ENCODE data around the gene AGAP1. TPM values are rescaled to one million over a fixed set of nuclear protein-coding genes. Genes with fewer than 3 reads are reported as not detected.
"Not testable (repeated sequence)": the region's sequence is repeated elsewhere in the genome, so short reads cannot be mapped to it uniquely, and the experiment has no call there.

AGAP1 gene
- total and polyA plus RNA-seq, 11 donors = 5.9 to 21.6 (median 18.9) TPM

GRCh38 chr2:236061899-236062298 is 568.1 kb downstream of the AGAP1 start:
- H3K4me3 ChIP-seq = no peak overlapping the region
- H3K27me3 ChIP-seq = no peaks in the 10 kb centered on the region
- DNase-seq (no peak), ATAC-seq (no peak)
- H3K9me3 ChIP-seq = peaks cover 0 to 13% (median 3%) of the 10 kb centered on the region in 12 donors
- 91 to 96% (median 92%) methylated on average over 12 of the region's 12 CpGs for WGBS, 4 donors
- intact Hi-C loops (cut with DNase I) = no loop called here
- peaks cover 0 to 8% (median 0%) of the 10 kb centered on the region in 9 donors for H3K36me3 ChIP-seq
- no peaks in the 10 kb centered on the region for H3K4me1 ChIP-seq
- H3K27ac ChIP-seq = no peak overlapping the region
- no peak for TF ChIP-seq POLR2A (IDR thresholded peaks at IDR 0.05)
- no peak for TF ChIP-seq CTCF (IDR thresholded peaks at IDR 0.05)

GRCh38 chr2:236062806-236063205 is 569.0 kb downstream of the AGAP1 start:
- H3K36me3 ChIP-seq; H3K27me3 ChIP-seq; ATAC-seq; H3K4me1 ChIP-seq; H3K4me3 ChIP-seq; H3K27ac ChIP-seq; DNase-seq; intact Hi-C loops (cut with DNase I): not testable (repeated sequence)
- peaks cover 0 to 11% (median 2%) of the 10 kb centered on the region in 12 donors for H3K9me3 ChIP-seq
- WGBS, 4 donors = 97 to 100% (median 98%) methylated on average over 5 of the region's 5 CpGs

- TF ChIP-seq CTCF (IDR thresholded peaks at IDR 0.05) (no peak), POLR2A (IDR thresholded peaks at IDR 0.05) (no peak)
- ATAC-seq = peak in 1 of 4 donors; percentile 34
- no peak for DNase-seq
- Histone ChIP-seq H3K9me3 (no peaks in the 10 kb centered on the region), H3K27ac (no peak overlapping the region), H3K36me3 (no peaks in the 10 kb centered on the region), H3K4me3 (no peak overlapping the region), H3K27me3 (no peaks in the 10 kb centered on the region), H3K4me1 (no peaks in the 10 kb centered on the region)
- intact Hi-C loops (cut with DNase I) = no loop called here
- 92 to 94% (median 93%) methylated on average over 6 to 7 of the region's 7 CpGs for WGBS, 4 donors
Observed at GRCh38 chr2:236063994-236064393, 570.2 kb downstream of the AGAP1 start.

DNA sequence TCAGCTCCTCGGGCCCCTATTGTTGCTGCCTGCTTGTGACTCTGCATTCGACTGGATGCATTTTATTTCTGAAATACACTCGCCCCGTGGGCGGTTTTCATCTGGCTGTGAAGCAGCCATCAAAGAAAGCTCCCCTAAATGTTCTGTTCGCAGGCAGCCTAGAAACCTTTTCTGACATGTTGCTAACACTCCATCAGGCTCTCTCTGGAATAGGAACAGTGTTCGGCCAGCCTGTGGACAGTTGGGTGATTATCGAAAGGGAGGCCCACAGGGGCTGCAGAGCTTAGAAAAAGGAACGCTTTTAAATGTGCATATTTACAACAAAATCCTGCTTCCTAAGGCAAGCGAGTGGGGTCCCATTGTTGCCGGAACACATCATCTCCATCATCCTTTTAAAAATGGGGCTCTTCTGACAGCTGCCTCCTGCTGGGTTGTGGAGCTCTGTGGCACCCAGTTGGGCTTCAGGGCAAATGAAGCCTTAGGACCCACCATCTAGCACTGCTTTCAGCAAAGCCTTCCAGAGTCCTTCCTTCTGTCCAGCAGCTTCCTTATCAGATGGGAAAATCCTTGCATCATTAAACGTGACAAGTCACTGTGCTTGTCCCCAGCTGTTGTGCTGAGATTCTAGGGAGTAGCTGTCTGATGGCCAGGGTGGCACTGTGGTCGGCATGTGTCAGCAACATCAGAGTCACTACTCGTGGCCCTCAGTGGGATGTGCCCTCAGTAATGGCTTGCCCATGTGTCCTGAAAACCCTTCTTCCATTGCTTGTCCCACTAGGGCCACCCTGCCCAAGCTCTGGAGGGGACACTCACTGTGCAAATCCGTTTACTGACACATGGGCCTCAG is 571.7 kb downstream of the AGAP1 start:
- intact Hi-C loops (cut with DNase I) = no loop called here
- DNase-seq = no peak
- 88 to 92% (median 91%) methylated on average over 15 of the region's 15 CpGs for WGBS, 4 donors

More for the DNA sequence above, 571.7 kb downstream of the AGAP1 start:
- Histone ChIP-seq H3K4me3 (no peak overlapping the region), H3K4me1 (no peaks in the 10 kb centered on the region), H3K27ac (no peak overlapping the region), H3K27me3 (no peaks in the 10 kb centered on the region), H3K36me3 (peaks cover 0 to 3% (median 0%) of the 10 kb centered on the region in 9 donors), H3K9me3 (no peaks in the 10 kb centered on the region)
- no peak for ATAC-seq
- TF ChIP-seq CTCF (IDR thresholded peaks at IDR 0.05) = no peak
- no peak for TF ChIP-seq POLR2A (IDR thresholded peaks at IDR 0.05)

Data from heart left ventricle (tissue), 16 donors.